ENCODE results near the gene PLEK2.
A peak's percentile ranks its signal among the peaks of the same experiment; 100 is the strongest.
"Not testable (repeated sequence)": the region's sequence is repeated elsewhere in the genome, so short reads cannot be mapped to it uniquely, and the experiment has no call there.

Gene PLEK2

GRCh38 chr14:67357969-67358354 lies 54.0 kb downstream of the PLEK2 start:
- H3K36me3 ChIP-seq (ENCODE audit: control insufficient read depth in 4 of 4, insufficient read depth in 4 of 4, low read length in 3 of 4), result peaks cover 0 to 4% (median under 1%) of the 10 kb centered on the region in 4 experiments
- no peak overlapping the region for H3K27ac ChIP-seq (ENCODE audit: insufficient read depth in 1 of 2, low read depth in 1 of 2, low read length in 2 of 2, poor library complexity in 1 of 2, severe bottlenecking in 2 of 2)
- ChIA-PET POLR2A (no interaction called here), CTCF (interaction anchor here (0.9 to 2.3 kb wide), 2 partner anchors 25 to 56 kb away, joined by 4 to 7 read pairs; no protein-coding TSS in a partner anchor)
- no peak overlapping the region for H3K4me3 ChIP-seq (ENCODE audit: control insufficient read depth in 1 of 7, extremely low read depth in 1 of 7, insufficient read depth in 4 of 7, low read depth in 2 of 7, low read length in 6 of 7)
- H3K9me3 ChIP-seq (ENCODE audit: control extremely low read depth in 1 of 5, control insufficient read depth in 4 of 5, insufficient read depth in 2 of 5, low read depth in 1 of 5, low read length in 4 of 5), result no peaks in the 10 kb centered on the region
- no peaks in the 10 kb centered on the region for H3K27me3 ChIP-seq (replicated peaks in 2 of 5; ENCODE audit: control insufficient read depth in 4 of 5, insufficient read depth in 5 of 5, low read length in 4 of 5)
- 90% methylated on average over 3 of the region's 9 CpGs for WGBS (ENCODE audit: insufficient coverage)
- no peak for DNase-seq
- peaks cover 15 to 34% (median 22%) of the 10 kb centered on the region in 4 experiments for H3K4me1 ChIP-seq (ENCODE audit: control extremely low read depth in 1 of 4, control insufficient read depth in 4 of 4, insufficient read depth in 4 of 4, low read length in 3 of 4)

DNA sequence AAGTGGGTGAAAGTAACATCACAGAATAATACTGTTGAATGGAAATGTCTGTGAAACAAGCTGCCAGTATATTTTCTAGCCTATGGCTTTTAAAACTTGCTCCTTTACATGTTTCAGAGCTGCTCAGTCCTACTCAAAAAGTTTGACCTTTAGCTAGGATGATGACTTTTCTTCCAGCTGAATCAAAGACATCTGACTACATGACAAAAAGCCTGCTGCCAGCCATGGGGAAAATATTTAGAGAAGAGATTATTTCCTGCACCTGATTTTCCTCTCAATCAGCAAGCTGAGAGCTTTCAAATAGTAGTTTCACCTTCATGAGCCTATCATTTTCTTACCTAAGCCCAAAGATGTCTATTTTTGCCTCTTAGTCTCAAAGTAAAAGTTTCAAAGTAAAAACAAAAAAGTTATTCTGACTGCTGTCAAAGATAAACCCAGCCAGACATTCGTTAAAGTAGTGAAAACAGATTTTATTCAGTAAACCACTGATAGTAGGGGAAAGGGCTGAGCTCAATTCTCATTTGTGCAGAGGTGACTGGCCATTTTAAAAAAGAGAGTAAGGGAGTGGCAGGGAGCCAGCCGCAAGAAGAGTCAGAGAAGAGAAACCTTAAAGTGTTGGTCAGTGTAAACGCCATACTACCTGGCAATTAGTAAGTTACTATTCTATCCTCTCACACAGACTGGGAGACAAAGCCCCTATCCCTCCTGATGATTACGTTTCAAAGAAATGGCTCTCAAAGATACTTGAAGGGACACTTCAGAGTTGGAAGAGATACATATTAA lies 54.6 kb downstream of the PLEK2 start:
- peak overlapping the region in 1 of 2 experiments; percentile 23 for H3K27ac ChIP-seq (ENCODE audit: insufficient read depth in 1 of 2, low read depth in 1 of 2, low read length in 2 of 2, poor library complexity in 1 of 2, severe bottlenecking in 2 of 2)
- WGBS (ENCODE audit: insufficient coverage), result 60% methylated on average over 1 of the region's 4 CpGs
- peaks cover 15 to 31% (median 21%) of the 10 kb centered on the region in 4 experiments for H3K4me1 ChIP-seq (ENCODE audit: control extremely low read depth in 1 of 4, control insufficient read depth in 4 of 4, insufficient read depth in 4 of 4, low read length in 3 of 4)
- ChIA-PET POLR2A (no interaction called here), CTCF (interaction anchor here (0.9 to 1.4 kb wide), 2 partner anchors 11 to 57 kb away, joined by 4 to 6 read pairs; no protein-coding TSS in a partner anchor)
- no peaks in the 10 kb centered on the region for H3K36me3 ChIP-seq (ENCODE audit: control insufficient read depth in 4 of 4, insufficient read depth in 4 of 4, low read length in 3 of 4)
- H3K4me3 ChIP-seq (ENCODE audit: control insufficient read depth in 1 of 7, extremely low read depth in 1 of 7, insufficient read depth in 4 of 7, low read depth in 2 of 7, low read length in 6 of 7), result no peak overlapping the region
- no peaks in the 10 kb centered on the region for H3K9me3 ChIP-seq (ENCODE audit: control extremely low read depth in 1 of 5, control insufficient read depth in 4 of 5, insufficient read depth in 2 of 5, low read depth in 1 of 5, low read length in 4 of 5)
- no peaks in the 10 kb centered on the region for H3K27me3 ChIP-seq (replicated peaks in 2 of 5; ENCODE audit: control insufficient read depth in 4 of 5, insufficient read depth in 5 of 5, low read length in 4 of 5)
- no peak for DNase-seq

- CTCF ChIA-PET, result no interaction called here
- Histone ChIP-seq H3K4me3 (ENCODE audit: control insufficient read depth in 1 of 7, extremely low read depth in 1 of 7, insufficient read depth in 4 of 7, low read depth in 2 of 7, low read length in 6 of 7) (no peak overlapping the region), H3K36me3 (ENCODE audit: control insufficient read depth in 4 of 4, insufficient read depth in 4 of 4, low read length in 3 of 4) (peaks cover 7 to 32% (median 16%) of the 10 kb centered on the region in 4 experiments), H3K9me3 (ENCODE audit: control extremely low read depth in 1 of 5, control insufficient read depth in 4 of 5, insufficient read depth in 2 of 5, low read depth in 1 of 5, low read length in 4 of 5) (no peaks in the 10 kb centered on the region), H3K27me3 (replicated peaks in 2 of 5; ENCODE audit: control insufficient read depth in 4 of 5, insufficient read depth in 5 of 5, low read length in 4 of 5) (no peaks in the 10 kb centered on the region), H3K27ac (ENCODE audit: insufficient read depth in 1 of 2, low read depth in 1 of 2, low read length in 2 of 2, poor library complexity in 1 of 2, severe bottlenecking in 2 of 2) (no peak overlapping the region), H3K4me1 (ENCODE audit: control extremely low read depth in 1 of 4, control insufficient read depth in 4 of 4, insufficient read depth in 4 of 4, low read length in 3 of 4) (no peaks in the 10 kb centered on the region)
- 93% methylated on average over 3 of the region's 5 CpGs for WGBS (ENCODE audit: insufficient coverage)
- DNase-seq, result no peak
- POLR2A ChIA-PET, result no interaction called here
Measured at GRCh38 chr14:67352055-67352454, 59.9 kb downstream of the PLEK2 start.

DNA sequence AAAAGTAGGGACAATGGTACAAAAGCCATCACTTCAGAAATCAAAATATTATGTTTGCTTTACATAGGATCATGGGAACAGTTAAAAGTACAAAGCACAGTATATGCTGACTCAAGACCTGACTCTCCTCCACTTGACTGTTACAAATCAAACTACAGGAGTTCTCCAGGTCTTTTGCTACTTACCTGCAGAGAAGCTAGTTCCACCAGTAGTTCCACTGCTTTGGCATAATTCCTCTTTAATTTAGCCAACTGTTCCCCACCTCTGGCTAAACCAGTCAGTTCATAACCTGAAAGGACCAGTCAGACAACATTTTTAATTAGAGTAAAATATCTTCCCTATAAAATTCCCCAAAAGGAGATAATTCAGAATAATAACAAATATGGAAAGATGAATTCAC lies 66.4 kb downstream of the PLEK2 start:
- Histone ChIP-seq H3K27me3 (replicated peaks in 2 of 5; ENCODE audit: control insufficient read depth in 4 of 5, insufficient read depth in 5 of 5, low read length in 4 of 5) (no peaks in the 10 kb centered on the region), H3K4me1 (ENCODE audit: control extremely low read depth in 1 of 4, control insufficient read depth in 4 of 4, insufficient read depth in 4 of 4, low read length in 3 of 4) (no peaks in the 10 kb centered on the region), H3K27ac (ENCODE audit: insufficient read depth in 1 of 2, low read depth in 1 of 2, low read length in 2 of 2, poor library complexity in 1 of 2, severe bottlenecking in 2 of 2) (no peak overlapping the region), H3K4me3 (ENCODE audit: control insufficient read depth in 1 of 7, extremely low read depth in 1 of 7, insufficient read depth in 4 of 7, low read depth in 2 of 7, low read length in 6 of 7) (no peak overlapping the region), H3K9me3 (ENCODE audit: control extremely low read depth in 1 of 5, control insufficient read depth in 4 of 5, insufficient read depth in 2 of 5, low read depth in 1 of 5, low read length in 4 of 5) (no peaks in the 10 kb centered on the region), H3K36me3 (ENCODE audit: control insufficient read depth in 4 of 4, insufficient read depth in 4 of 4, low read length in 3 of 4) (peaks cover 19 to 67% (median 29%) of the 10 kb centered on the region in 4 experiments)
- DNase-seq, result no peak
- ChIA-PET CTCF (interaction anchor here (1.0 kb wide), 1 partner anchor 11 kb away, joined by 6 read pairs; no protein-coding TSS in a partner anchor), POLR2A (no interaction called here)

DNA sequence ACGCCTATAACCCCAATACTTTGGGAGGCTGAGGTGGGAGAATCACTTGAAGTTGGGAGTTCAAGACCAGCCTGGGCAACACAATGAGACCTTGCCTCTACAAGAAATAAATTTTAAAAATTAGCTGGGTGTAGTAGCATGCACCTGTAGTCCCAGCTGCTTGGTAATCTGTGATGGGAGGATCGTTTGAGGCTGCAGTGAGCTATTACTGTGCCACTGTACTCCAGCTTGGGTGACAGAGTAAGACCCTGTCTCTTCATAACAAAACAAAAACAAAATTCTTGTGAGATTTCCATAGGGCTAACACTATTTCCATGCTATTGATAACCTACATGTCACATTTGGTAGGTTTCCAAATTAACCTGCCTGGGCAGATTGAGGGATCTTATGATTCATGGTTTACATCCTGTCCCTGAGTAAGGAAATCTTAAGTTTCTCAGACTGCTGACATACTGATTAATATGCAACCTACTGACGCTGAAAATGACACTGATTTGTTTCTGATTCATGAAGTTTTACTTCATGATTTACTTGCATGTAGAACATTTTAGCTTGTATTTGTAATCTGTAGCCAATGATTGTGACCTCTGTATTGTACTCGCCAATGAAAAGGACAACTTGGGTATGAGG lies 68.2 kb downstream of the PLEK2 start:
- no peak overlapping the region for H3K4me3 ChIP-seq (ENCODE audit: control insufficient read depth in 1 of 7, extremely low read depth in 1 of 7, insufficient read depth in 4 of 7, low read depth in 2 of 7, low read length in 6 of 7)
- ChIA-PET CTCF (interaction anchor here (1.2 kb wide), 1 partner anchor 10 kb away, joined by 3 read pairs; no protein-coding TSS in a partner anchor), POLR2A (no interaction called here)
- no peak for DNase-seq
- 100% methylated on average over 2 of the region's 4 CpGs for WGBS (ENCODE audit: insufficient coverage)
- no peak overlapping the region for H3K27ac ChIP-seq (ENCODE audit: insufficient read depth in 1 of 2, low read depth in 1 of 2, low read length in 2 of 2, poor library complexity in 1 of 2, severe bottlenecking in 2 of 2)
- H3K27me3 ChIP-seq (replicated peaks in 2 of 5; ENCODE audit: control insufficient read depth in 4 of 5, insufficient read depth in 5 of 5, low read length in 4 of 5), result no peaks in the 10 kb centered on the region
- H3K9me3 ChIP-seq (ENCODE audit: control extremely low read depth in 1 of 5, control insufficient read depth in 4 of 5, insufficient read depth in 2 of 5, low read depth in 1 of 5, low read length in 4 of 5), result no peaks in the 10 kb centered on the region
- peaks cover 23 to 62% (median 27%) of the 10 kb centered on the region in 4 experiments for H3K36me3 ChIP-seq (ENCODE audit: control insufficient read depth in 4 of 4, insufficient read depth in 4 of 4, low read length in 3 of 4)
- H3K4me1 ChIP-seq (ENCODE audit: control extremely low read depth in 1 of 4, control insufficient read depth in 4 of 4, insufficient read depth in 4 of 4, low read length in 3 of 4), result no peaks in the 10 kb centered on the region

- H3K4me3 ChIP-seq (ENCODE audit: control insufficient read depth in 1 of 7, extremely low read depth in 1 of 7, insufficient read depth in 4 of 7, low read depth in 2 of 7, low read length in 6 of 7); H3K4me1 ChIP-seq (ENCODE audit: control extremely low read depth in 1 of 4, control insufficient read depth in 4 of 4, insufficient read depth in 4 of 4, low read length in 3 of 4); POLR2A ChIA-PET; H3K9me3 ChIP-seq (ENCODE audit: control extremely low read depth in 1 of 5, control insufficient read depth in 4 of 5, insufficient read depth in 2 of 5, low read depth in 1 of 5, low read length in 4 of 5); H3K27ac ChIP-seq (ENCODE audit: insufficient read depth in 1 of 2, low read depth in 1 of 2, low read length in 2 of 2, poor library complexity in 1 of 2, severe bottlenecking in 2 of 2); H3K27me3 ChIP-seq (replicated peaks in 2 of 5; ENCODE audit: control insufficient read depth in 4 of 5, insufficient read depth in 5 of 5, low read length in 4 of 5); DNase-seq; CTCF ChIA-PET: not testable (repeated sequence)
- H3K36me3 ChIP-seq (ENCODE audit: control insufficient read depth in 4 of 4, insufficient read depth in 4 of 4, low read length in 3 of 4), result peaks cover 16 to 61% (median 32%) of the 10 kb centered on the region in 4 experiments
- 99% methylated on average over 10 of the region's 31 CpGs for WGBS (ENCODE audit: insufficient coverage)
Measured at GRCh38 chr14:67341231-67341630, 70.7 kb downstream of the PLEK2 start.

Measured in common myeloid progenitor, CD34-positive (primary cell).